HG03045 (cell line): Measurements from ENCODE around the gene ECSIT.
"Not testable (repeated sequence)": the region's sequence is repeated elsewhere in the genome, so short reads cannot be mapped to it uniquely, and the experiment has no call there.

Experiments used
- ATAC-seq: cut with Tn5 transposase; IDR thresholded peaks from one replicate; pipeline ENCODE4 v1.9.1; 2021; ENCODE audit warnings: mild to moderate bottlenecking, moderate library complexity; ENCODE audit not compliant: unreplicated experiment

The ECSIT gene

DNA sequence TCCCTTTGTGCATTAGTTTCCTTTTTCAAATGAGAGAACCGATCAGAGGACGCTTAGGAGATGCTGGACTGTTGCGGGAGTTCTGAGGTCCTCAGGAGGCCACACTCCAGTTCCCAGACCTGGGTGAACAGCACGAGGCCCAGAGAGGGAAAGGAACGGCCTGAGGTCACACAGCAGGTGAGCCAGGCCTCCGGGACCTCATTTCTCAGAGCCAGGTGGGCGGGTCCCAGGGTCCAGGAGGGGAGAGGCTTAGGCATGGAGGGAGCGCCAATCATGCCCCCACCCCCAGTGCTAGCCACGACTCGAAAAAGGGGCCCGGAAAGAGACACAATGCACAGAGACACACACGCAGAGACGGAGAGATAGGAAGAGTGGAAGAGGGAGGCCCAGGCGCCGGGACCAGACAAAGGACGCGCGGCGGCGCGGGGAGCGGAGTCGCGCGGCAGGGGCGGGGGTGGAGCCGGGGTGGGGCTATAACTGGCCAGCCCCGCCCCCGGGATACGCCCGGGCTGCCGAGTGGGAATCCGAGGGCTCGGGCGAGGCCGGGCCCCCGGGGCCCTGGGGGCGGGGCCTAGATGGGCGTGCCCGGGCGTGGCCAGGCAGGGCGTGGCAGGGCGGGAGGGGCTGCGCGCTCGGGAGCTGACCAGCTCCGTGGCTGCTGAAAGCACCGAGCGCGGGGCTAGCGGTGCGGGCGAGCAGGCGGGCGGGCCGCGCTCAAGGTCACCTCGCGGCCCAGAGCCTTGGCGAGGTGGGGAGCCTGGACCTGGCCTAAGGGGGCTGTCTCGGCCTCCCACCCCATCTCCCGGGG lies 49.6 kb downstream of the ECSIT start:
- ATAC-seq, result no peak

DNA sequence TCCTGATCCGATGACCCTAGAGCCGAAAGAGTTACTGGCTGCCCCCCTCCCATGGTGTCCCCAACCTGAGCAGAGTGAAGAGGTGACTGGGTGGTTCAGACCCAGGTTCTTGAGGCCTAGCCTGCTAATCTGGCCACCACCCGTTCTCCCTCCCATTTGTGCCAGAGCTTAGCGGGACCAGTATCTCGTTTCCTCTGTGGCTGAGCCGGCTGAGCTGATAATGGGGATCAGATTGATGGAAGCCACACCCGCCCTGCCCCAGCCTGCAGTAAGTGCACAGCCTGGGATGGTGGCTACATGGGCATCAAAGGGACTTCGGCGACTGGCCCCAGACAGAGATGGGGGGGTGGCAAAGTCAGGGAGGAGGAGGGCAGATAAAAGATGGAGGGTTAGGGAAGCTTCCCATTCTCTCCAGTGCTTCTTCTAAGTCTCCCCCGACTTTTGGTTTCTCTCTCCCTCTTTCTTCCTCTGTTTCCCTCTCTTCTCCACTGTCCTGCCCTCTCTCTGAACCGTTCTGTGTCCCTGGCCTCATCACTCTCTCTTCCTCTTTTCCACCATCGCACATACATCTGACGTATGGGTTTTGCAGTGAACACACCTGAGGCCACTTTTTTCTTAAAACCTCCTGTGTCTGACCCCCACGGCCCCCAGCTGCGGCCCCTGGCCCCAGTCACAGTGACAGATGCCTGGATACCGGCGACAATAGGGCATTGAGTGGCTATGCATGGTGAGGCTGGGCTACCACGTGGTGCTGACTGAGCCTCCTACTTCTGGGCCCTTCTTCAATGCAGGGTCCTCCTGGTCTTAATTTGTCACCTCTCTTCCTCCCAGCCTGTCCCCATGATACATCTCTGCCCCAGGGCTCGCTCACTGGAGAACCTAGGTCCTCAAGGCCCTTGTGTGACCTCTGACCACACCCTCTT lies 50.5 kb downstream of the ECSIT start:
- ATAC-seq, result no peak

DNA sequence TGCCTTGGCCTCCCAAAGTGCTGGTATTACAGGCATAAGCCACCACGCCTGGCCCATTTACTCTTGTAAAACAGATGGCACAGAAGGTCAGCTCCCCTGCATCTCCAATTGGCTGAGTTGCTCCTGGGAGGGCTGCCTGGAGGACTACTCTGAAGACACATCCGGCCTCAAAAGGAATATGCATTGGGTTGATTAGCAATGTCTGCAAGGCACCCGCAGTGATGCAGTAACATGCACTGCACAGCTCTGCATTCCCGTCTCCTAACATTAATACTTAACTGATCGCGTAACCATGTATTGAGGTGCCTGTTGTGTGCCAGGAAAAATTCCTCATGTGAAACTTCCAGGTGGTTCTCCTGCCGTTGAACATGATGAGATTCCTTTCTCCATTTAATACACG lies 53.1 kb downstream of the ECSIT start:
- ATAC-seq, result no peak

DNA sequence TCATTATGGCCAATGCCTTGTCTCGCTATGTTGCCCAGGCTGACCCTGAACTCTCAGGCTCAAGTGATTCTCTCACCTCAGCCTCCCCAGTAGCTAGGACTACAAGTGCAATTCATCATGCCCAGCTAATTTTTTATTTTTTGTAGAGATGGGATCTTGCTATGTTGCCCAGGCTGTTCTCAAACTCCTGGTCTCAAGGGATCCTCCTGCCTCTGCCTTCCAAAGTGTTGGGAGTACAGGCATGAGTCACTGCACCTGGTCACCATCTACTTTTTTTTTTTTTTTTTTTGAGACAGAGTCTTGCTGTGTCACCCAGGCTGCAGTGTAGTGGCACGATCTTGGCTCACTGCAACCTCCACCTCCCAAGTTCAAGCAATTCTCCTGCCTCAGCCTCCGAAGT lies 53.6 kb downstream of the ECSIT start:
- not testable (repeated sequence) for ATAC-seq

DNA sequence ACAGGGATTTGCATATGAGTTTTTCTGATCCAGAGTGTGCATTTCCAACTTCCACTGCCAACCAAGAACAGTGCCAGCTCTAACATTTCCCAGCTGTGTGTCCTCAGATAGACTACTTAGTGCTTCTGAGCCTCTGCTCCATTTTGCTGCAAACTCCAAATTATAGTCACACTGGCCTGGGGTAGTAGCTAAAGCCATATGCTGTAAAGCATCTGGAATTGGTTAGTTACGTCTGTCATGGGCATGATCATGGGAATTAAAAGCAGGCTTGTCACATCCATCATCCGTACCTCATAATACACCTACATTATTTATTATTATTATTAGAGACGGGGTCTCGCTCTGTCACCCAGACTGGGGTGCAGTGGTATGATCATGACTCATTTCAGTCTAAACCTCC lies 55.2 kb downstream of the ECSIT start:
- no peak for ATAC-seq

DNA sequence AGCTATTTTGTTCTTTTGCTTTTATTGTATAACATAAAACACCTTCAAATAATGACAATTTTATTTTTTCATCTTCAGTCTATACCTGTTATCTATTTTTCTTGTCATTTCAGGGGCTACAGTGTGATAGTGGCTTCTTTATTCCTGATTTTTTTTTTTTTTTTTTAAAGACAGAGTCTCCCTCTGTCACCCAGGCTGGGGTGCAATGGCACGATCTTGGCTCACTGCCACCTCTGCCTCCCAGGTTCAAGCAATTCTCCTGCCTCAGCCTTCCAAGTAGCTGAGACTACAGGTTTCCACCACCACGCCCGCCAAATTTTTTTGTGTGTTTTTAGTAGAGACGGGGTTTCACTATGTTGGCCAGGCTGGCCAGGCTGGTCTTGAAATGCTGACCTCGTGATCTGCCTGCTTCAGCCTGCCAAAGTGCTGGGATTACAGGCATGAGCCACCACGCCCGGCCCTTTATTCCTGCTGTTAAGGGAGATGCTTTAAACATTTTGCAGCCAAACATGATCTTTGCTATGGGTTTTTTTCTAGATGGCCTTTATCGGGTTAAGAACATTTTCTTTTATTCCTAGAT lies 60.6 kb downstream of the ECSIT start:
- not testable (repeated sequence) for ATAC-seq

DNA sequence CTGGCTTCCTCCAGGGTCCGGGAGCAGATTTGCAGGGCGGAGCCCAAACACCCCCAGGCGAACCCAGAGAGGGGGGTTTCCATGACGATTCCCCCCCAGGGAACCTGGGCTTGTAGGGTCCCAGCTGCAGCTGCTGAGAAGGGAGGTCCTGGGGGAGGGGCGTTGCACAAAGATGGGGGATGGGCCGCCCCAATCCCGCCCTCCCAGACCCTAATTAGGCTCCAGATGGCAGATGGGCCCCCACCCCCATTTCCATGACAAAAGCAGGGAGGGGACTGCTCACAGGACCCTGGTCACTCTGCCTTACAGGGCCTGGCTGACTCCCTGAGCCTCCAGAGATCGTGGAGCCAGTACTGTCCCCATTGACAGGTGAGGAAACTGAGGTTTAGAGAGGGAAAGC lies 63.3 kb downstream of the ECSIT start:
- no peak for ATAC-seq

DNA sequence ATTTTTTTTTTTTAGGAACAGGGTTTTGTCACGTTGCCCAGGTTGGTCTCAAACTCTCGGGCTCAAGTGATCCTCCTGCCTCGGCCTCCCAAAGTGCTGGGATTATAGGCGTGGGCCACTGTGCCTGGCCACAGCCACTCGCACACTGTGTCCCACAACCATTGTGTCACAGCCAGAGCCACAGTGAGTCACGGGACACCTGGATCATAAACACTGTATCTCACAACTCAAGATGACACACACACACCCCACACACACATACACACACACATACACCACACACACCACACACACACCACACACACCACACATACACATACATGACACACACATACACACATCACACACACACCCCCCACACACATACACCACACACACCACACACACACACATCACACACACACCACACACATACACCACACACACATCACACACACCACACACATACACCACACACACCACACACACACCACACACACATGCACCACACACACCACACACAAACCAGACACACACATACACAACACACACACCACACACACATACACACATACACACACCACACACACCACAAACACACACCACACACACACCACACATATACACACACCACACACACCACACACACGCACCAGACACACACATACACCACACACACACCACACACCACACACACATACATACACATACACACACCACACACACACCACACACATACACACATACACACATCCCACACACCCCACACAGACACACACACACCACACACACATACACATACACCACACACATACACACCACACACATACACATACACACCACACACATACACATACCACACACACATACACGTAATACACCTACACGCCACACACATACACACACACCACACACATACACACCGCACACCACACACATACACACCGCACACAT lies 64.3 kb downstream of the ECSIT start:
- no peak for ATAC-seq

DNA sequence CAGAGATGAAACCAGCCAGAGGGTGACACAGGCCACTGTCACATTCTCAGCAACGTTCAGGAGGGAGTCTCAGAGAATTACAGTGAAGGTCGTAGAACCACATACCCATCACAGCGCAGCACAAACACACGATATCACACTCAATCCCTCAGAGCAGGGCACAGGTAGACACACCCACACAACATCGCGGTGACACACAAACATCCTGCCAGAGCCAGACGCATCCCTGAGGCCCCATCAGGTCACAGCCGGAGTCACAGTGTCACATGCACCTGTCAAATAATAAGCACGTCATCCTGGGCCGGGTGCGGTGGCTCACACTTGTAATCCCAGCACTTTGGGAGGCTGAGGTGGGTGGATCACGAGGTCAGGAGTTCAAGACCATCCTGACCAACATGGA lies 65.5 kb downstream of the ECSIT start:
- no peak for ATAC-seq

DNA sequence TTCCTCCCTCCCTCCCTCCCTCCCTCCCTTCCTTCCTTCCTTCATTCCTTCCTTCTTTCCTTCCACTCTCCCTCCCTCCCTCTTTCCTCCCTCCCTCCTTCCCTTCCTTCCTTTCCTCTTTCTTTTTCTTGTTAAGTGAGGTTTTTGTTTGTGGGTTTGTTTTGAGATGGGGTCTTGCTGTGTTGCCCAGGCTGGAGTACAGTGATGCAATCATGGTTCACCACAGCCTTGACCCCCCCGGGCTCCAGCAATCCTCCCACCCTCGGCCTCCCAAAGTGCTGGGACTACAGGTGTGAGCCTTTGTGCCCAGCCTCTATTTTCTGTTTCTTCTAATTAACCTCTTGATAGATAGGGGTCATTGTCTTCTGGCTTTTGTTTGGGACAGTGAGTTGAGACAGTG lies 67.5 kb downstream of the ECSIT start:
- ATAC-seq, result no peak

DNA sequence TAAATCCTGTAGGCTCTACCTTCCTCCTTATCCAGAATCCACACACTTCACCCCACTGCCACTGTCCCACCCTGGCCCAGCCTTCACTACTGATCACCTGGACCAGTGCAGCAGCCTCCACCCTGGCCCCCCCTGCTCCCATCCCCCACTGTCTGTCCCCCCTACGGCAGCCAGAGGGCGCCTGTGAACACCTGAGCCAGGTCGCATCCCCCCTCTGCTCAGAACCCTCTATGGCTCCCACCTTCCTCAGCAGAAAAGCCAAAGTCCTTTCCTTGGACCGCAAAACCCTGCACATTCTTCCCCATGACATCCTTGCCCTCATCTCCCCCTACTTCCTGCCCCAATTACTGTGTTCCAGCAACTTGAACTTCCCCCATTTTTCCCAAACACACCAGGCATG lies 68.7 kb downstream of the ECSIT start:
- no peak for ATAC-seq

DNA sequence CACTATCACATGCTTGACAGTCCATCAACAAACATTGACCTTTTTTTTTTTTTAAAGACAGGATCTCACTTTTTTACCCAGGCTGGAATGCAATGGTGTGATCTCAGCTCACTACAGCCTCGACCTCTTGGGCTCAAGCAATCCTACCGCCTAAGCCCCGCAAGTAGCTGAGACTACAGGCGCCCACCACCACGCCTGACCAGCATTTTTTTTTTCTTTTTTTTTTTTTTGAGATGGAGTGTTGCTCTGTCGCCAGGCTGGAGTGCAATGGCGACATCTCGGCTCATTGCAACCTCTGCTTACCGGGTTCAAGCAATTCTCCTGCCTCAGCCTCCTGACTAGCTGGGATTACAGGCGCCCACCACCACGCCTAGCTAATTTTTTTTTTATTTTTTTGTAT lies 70.0 kb downstream of the ECSIT start:
- ATAC-seq, result not testable (repeated sequence)

DNA sequence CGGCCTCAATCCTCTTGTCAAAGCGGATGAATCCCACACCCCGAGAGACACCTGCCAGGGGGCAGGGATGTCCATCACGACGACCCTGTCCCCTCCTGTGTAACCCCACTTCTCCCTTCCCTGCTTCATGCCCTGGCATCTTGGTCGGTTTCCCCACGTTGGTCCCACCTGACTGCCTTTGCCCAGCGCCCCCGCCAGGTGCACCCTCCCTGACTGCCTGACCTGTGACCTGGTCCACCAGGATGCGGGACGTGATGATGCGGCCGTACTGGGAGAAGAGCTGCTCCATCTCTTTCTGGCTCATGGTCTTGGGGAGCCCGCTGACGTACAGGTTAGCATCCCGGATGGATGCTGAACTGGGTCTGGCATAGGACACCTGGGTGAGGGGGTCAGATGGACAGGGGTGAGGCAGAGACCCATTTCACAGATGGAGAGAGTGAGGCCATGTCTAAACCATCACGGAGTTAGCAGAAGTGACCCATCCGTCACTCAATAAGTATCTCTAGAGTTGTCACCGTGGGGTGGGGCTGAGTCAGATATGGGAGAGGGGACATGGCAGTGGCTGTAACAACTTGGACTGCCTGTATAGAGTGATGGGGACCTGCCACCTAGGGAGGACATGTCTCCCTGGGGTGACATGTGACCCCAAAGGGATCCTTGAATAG lies 70.6 kb downstream of the ECSIT start:
- no peak for ATAC-seq

DNA sequence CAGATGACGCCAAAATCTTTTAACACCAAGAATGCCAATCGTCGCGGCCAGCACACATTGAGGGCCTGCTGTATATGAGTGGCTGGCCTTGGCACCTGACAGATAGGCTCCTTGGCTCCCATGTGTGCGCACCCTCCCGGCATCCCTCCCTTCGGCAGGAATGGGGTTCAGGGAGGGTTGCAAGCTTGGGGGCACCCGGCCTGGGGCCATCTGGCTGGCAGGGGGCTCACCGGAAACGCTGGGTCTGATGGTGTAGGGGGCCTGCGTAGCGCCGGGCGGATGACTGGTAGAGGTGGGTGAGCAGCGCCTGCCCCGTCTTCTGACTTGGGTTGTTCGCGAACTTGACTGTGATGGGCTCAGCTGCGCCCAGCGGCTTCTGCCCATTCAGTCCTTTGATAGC lies 71.1 kb downstream of the ECSIT start:
- ATAC-seq, result no peak

DNA sequence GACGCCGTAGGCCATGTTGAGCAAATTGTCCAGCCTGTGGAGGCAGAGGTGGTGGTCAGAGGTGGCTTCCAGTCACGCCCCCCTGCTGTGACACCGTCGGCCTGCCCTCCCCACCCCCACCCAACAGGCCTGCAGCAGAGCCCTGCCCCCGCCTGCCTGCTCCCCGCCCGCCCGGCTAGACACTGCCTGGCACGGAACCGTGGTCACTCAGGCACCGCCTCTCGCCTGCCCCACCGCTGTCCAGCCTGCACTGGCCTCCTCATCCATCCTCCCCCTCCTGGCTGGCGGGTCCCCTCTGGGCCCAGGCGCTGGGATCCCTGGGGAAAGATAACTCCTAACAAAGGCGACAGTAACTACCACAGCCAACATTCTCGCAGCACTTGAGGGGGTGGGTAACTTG lies 71.8 kb downstream of the ECSIT start:
- ATAC-seq, result no peak

DNA sequence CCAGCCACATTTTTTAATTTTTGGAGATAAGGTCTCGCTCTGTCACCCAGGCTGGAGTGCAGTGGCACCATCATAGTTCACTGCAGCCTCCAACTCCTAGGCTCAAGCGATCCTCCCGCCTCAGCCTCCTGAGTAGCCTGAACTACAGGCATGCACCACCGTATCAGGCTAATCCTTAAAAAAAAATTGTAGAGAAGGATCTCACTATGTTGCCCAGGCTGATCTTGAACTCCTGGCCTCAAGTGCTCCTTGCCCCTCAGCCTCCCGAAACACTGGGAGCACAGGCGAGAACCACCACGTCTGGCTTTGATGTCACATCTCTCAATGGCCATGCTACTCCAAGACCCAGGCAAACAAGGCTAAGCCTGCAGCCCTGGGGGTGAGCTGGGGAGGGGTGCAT lies 72.3 kb downstream of the ECSIT start:
- no peak for ATAC-seq
